Vagina (tissue), 2 donors: Measurements from ENCODE around the gene AHNAK.

Source experiments
- CTCF ChIP-seq, 3 experiments: fragments of 450-650 bp in 2 of 3; fragments of 200-600 bp in 1 of 3; sonication (generic) in 1 of 3; IDR thresholded peaks; one replicate each; pipeline ENCODE4 v1.5.1; 2017 to 2019; ENCODE audit warnings: antibody characterized with exemption in 3 of 3, mild to moderate bottlenecking in 2 of 3, moderate library complexity in 2 of 3
- POLR2AphosphoS5 ChIP-seq, 2 donors: sonication (generic); formaldehyde crosslinking; IDR thresholded peaks; one replicate each; pipeline ENCODE4 v1.9.0; 2017; ENCODE audit warnings: antibody characterized with exemption in 2 of 2, mild to moderate bottlenecking in 2 of 2, low read depth in 1 of 2; ENCODE audit not compliant: insufficient read depth in 1 of 2

GRCh38 chr11:62502030-62502730, 44.4 kb downstream of the AHNAK start:
- TF ChIP-seq CTCF (IDR thresholded peaks at IDR 0.05) (no peak), POLR2AphosphoS5 (IDR thresholded peaks at IDR 0.05; ENCODE audit: insufficient read depth in 1 of 2, low read depth in 1 of 2) (no peak)
